Measurements from ENCODE around the gene EVC2.
"Not testable (repeated sequence)": the region's sequence is repeated elsewhere in the genome, so short reads cannot be mapped to it uniquely, and the experiment has no call there.

The EVC2 gene

GRCh38 chr4:5609306-5610007, 98.9 kb downstream of the EVC2 start:
- no peak for DNase-seq (ENCODE audit: low read depth)
- no peak overlapping the region for H3K4me3 ChIP-seq (ENCODE audit: low read length)
- no peak for TF ChIP-seq CTCF (IDR thresholded peaks at IDR 0.05; ENCODE audit: insufficient read depth, low read depth, low read length, missing control alignments)

GRCh38 chr4:5593828-5594227, 114.5 kb downstream of the EVC2 start:
- DNase-seq (ENCODE audit: low read depth); H3K4me3 ChIP-seq (ENCODE audit: low read length): not testable (repeated sequence)

DNA sequence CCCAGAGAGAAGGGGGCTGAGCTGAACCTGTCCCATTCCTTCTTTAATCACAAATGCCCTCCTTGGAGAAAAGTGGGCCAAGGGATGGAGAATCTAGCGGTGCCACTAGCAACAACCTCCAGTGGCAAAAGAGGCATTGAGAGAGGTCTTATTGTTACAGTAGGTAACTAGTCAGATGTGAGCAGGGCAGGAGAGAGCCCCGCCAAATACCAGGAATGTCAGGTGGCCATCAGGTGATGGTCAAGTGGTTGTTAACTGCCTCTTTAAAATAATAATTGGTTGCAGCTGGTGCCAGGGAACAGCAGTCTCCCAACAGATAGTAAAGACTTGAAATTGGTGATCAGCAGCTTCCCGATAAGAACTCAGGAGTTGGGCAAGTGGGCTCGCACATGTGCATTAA, 116.1 kb downstream of the EVC2 start:
- no peak for DNase-seq (ENCODE audit: low read depth)
- TF ChIP-seq CTCF (IDR thresholded peaks at IDR 0.05; ENCODE audit: insufficient read depth, low read depth, low read length, missing control alignments) = no peak
- H3K4me3 ChIP-seq (ENCODE audit: low read length) = no peak overlapping the region

- no peak overlapping the region for H3K4me3 ChIP-seq (ENCODE audit: low read length)
- no peak for DNase-seq (ENCODE audit: low read depth)
- TF ChIP-seq CTCF (IDR thresholded peaks at IDR 0.05; ENCODE audit: insufficient read depth, low read depth, low read length, missing control alignments) = no peak
Measured at GRCh38 chr4:5589495-5589894, 118.9 kb downstream of the EVC2 start.

DNA sequence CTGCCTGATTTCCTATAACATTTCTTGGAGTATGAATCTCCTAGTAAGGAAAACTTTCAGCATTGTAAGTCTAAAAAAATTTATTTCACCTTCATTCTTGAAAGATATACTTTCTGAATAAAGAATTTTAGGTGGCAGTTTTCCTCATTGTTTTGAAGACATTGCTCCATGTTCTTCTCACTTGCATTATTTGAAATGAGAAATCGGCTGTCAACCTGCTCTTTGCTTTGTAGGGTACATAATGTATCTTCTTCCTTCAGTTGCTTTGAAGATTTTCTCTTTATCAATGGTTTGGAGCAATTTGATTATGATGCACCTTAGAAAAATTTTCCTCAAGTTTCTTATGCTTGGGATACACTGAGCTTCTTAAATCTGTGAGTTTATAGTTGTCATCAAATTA, 120.3 kb downstream of the EVC2 start:
- H3K4me3 ChIP-seq (ENCODE audit: low read length) = no peak overlapping the region
- no peak for TF ChIP-seq CTCF (IDR thresholded peaks at IDR 0.05; ENCODE audit: insufficient read depth, low read depth, low read length, missing control alignments)
- no peak for DNase-seq (ENCODE audit: low read depth)

GRCh38 chr4:5575941-5576340, 132.4 kb downstream of the EVC2 start:
- DNase-seq (ENCODE audit: low read depth) = no peak
- TF ChIP-seq CTCF (IDR thresholded peaks at IDR 0.05; ENCODE audit: insufficient read depth, low read depth, low read length, missing control alignments) = no peak
- no peak overlapping the region for H3K4me3 ChIP-seq (ENCODE audit: low read length)

DNA sequence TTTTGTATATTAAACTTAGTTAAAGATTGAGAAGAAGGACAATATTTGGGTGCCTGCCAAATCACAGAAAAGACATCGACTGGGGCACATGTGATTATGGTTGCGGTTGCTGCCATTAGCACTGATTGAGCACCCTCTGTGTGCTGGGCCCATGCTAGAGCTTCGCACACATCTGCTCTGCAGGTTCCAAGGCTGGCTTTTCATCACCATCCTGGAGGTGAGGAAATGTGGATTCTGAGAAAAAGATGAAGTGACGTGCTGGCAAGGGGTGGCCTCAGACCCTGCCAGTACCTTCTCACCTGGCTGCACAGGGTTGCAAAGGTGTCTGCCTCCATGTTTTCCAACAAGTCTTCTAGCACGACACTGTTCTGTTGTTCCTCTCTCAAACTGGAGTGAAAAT, 134.0 kb downstream of the EVC2 start:
- no peak for DNase-seq (ENCODE audit: low read depth)
- no peak overlapping the region for H3K4me3 ChIP-seq (ENCODE audit: low read length)
- no peak for TF ChIP-seq CTCF (IDR thresholded peaks at IDR 0.05; ENCODE audit: insufficient read depth, low read depth, low read length, missing control alignments)

Measured in epithelial cell of esophagus (primary cell).